H9 (cell line): ENCODE data around the gene ARRB1. TPM values are rescaled to one million over a fixed set of nuclear protein-coding genes. Genes with fewer than 3 reads are reported as not detected.

Experiments
- DNase-seq: peaks from one replicate; pipeline ENCODE4 v3.0.0-alpha.2; 2017
- H2AFZ ChIP-seq: one replicate; pipeline ENCODE4 v1.6.1; 2013; ENCODE audit warnings: mild to moderate bottlenecking, low read length, control low read depth, moderate library complexity
- H2AK5ac ChIP-seq: 2 replicates; pipeline ENCODE4 v1.6.1; 2013; ENCODE audit warnings: low read length, control low read depth, mixed read lengths; ENCODE audit not compliant: insufficient read length
- H2BK120ac ChIP-seq: one replicate; pipeline ENCODE4 v1.6.1; 2013; ENCODE audit warnings: low read depth, mild to moderate bottlenecking, low read length, control low read depth, inconsistent platforms; ENCODE audit not compliant: poor library complexity, severe bottlenecking
- H2BK12ac ChIP-seq: 2 replicates; pipeline ENCODE4 v1.6.1; 2013; ENCODE audit warnings: low read length, control low read depth, mixed read lengths, low read depth; ENCODE audit not compliant: insufficient read length
- H2BK15ac ChIP-seq: 2 replicates; pipeline ENCODE4 v1.6.1; 2013; ENCODE audit warnings: low read depth, low read length, control low read depth
- H2BK20ac ChIP-seq: one replicate; pipeline ENCODE4 v1.6.1; 2013; ENCODE audit warnings: low read depth, mild to moderate bottlenecking, low read length, control low read depth, inconsistent platforms; ENCODE audit not compliant: poor library complexity, severe bottlenecking
- H2BK5ac ChIP-seq: 2 replicates; pipeline ENCODE4 v1.6.1; 2013; ENCODE audit warnings: low read length, control low read depth, mixed read lengths; ENCODE audit not compliant: insufficient read length
- H3K14ac ChIP-seq: 2 replicates; pipeline ENCODE4 v1.6.1; 2013; ENCODE audit warnings: low read length, control low read depth; ENCODE audit not compliant: insufficient read depth
- H3K18ac ChIP-seq: 2 replicates; pipeline ENCODE4 v1.6.1; 2013; ENCODE audit warnings: low read depth, mild to moderate bottlenecking, mixed read lengths, low read length, control low read depth; ENCODE audit not compliant: insufficient read length
- H3K23ac ChIP-seq: 2 replicates; pipeline ENCODE4 v1.6.1; 2013; ENCODE audit warnings: low read length, control low read depth, mixed read lengths, low read depth; ENCODE audit not compliant: insufficient read length
- H3K23me2 ChIP-seq: 2 replicates; pipeline ENCODE4 v1.6.1; 2013; ENCODE audit warnings: low read depth, mild to moderate bottlenecking, mixed read lengths, low read length, control low read depth; ENCODE audit not compliant: insufficient read length, poor library complexity, severe bottlenecking
- H3K27ac ChIP-seq: 2 replicates; pipeline ENCODE4 v1.5.1; 2013; ENCODE audit warnings: low read length, control low read depth, mixed read lengths, low read depth; ENCODE audit not compliant: insufficient read length
- H3K27me3 ChIP-seq: 2 replicates; pipeline ENCODE4 v1.6.1; 2013; ENCODE audit warnings: low read length, control low read depth, inconsistent platforms; ENCODE audit not compliant: insufficient read depth
- H3K4ac ChIP-seq: 2 replicates; pipeline ENCODE4 v1.6.1; 2013; ENCODE audit warnings: low read depth, mild to moderate bottlenecking, control low read depth, inconsistent platforms, low read length, moderate library complexity
- H3K4me1 ChIP-seq: 2 replicates; pipeline ENCODE4 v1.6.1; 2013; ENCODE audit warnings: low read length, control low read depth, inconsistent platforms; ENCODE audit not compliant: insufficient read depth
- H3K4me2 ChIP-seq: 2 replicates; pipeline ENCODE4 v1.6.1; 2013; ENCODE audit warnings: low read length, control low read depth, mixed read lengths; ENCODE audit not compliant: insufficient read length, insufficient read depth
- H3K56ac ChIP-seq: 2 replicates; pipeline ENCODE4 v1.6.1; 2013; ENCODE audit warnings: low read depth, mild to moderate bottlenecking, mixed read lengths, low read length, control low read depth; ENCODE audit not compliant: insufficient read length
- H3K79me1 ChIP-seq: 2 replicates; pipeline ENCODE4 v1.6.1; 2013; ENCODE audit warnings: low read depth, mild to moderate bottlenecking, moderate library complexity, low read length, control low read depth, inconsistent platforms; ENCODE audit not compliant: insufficient read depth, poor library complexity, severe bottlenecking
- H3K79me2 ChIP-seq: 2 replicates; pipeline ENCODE4 v1.6.1; 2013; ENCODE audit warnings: low read length, control low read depth, inconsistent platforms; ENCODE audit not compliant: insufficient read depth
- H3K9ac ChIP-seq: 2 replicates; pipeline ENCODE4 v1.6.1; 2013; ENCODE audit warnings: low read length, control low read depth, mixed read lengths; ENCODE audit not compliant: insufficient read length; ENCODE audit errors: extremely low read depth
- H3K9me3 ChIP-seq: one replicate; pipeline ENCODE4 v1.6.1; 2013; ENCODE audit warnings: low read depth, low read length, inconsistent platforms; ENCODE audit not compliant: control insufficient read depth
- H3T11ph ChIP-seq: one replicate; pipeline ENCODE4 v1.6.1; 2013; ENCODE audit warnings: mild to moderate bottlenecking, low read length, control low read depth, inconsistent platforms
- H4K20me1 ChIP-seq: one replicate; pipeline ENCODE4 v1.6.1; 2013; ENCODE audit not compliant: control insufficient read depth, insufficient read length, insufficient read depth
- H4K5ac ChIP-seq: 2 replicates; pipeline ENCODE4 v1.6.1; 2013; ENCODE audit warnings: low read depth, mild to moderate bottlenecking, mixed read lengths, low read length, control low read depth; ENCODE audit not compliant: insufficient read length
- H4K8ac ChIP-seq: replicated peaks from 2 replicates; pipeline ENCODE4 v1.6.1; 2013; ENCODE audit warnings: low read length, control low read depth, mixed read lengths, low read depth; ENCODE audit not compliant: insufficient read length
- H4K91ac ChIP-seq: 2 replicates; pipeline ENCODE4 v1.6.1; 2013; ENCODE audit warnings: low read depth, mild to moderate bottlenecking, moderate library complexity, mixed read lengths, low read length, control low read depth; ENCODE audit not compliant: insufficient read length
- H3K27ac Mint-ChIP-seq, 3 experiments: 2 replicates in 2 of 3; 3 replicates in 1 of 3; pipeline ENCODE4 v1.8.0; 2020 to 2021; ENCODE audit warnings: mixed read lengths in 3 of 3, mild to moderate bottlenecking in 1 of 3, moderate library complexity in 1 of 3
- H3K27me3 Mint-ChIP-seq: 2 replicates; pipeline ENCODE4 v1.8.0; 2021; ENCODE audit warnings: low read depth, mild to moderate bottlenecking, moderate library complexity, mixed read lengths
- H3K36me3 Mint-ChIP-seq, 3 experiments: 2 replicates in 2 of 3; 3 replicates in 1 of 3; pipeline ENCODE4 v1.8.0; 2020 to 2021; ENCODE audit warnings: low read depth in 3 of 3, mixed read lengths in 3 of 3; ENCODE audit not compliant: insufficient read depth in 1 of 3
- H3K4me1 Mint-ChIP-seq, 2 experiments: 2 replicates each; pipeline ENCODE4 v1.8.0; 2020; ENCODE audit warnings: mixed read lengths in 2 of 2
- H3K4me3 Mint-ChIP-seq, 2 experiments: 2 replicates in 1 of 2; 3 replicates in 1 of 2; pipeline ENCODE4 v1.8.0; 2020 to 2021; ENCODE audit warnings: mild to moderate bottlenecking in 2 of 2, mixed read lengths in 2 of 2, moderate library complexity in 1 of 2
- H3K9me3 Mint-ChIP-seq, 2 experiments: 2 replicates in 1 of 2; 3 replicates in 1 of 2; pipeline ENCODE4 v1.8.0; 2020; ENCODE audit warnings: mild to moderate bottlenecking in 2 of 2, mixed read lengths in 2 of 2, moderate library complexity in 1 of 2
- WGBS: extraction: QIAGEN DNeasy Blood & Tissue Kit; methylation state at CpG from one replicate; pipeline ENCODE4 v1.1.7; 2013; ENCODE audit warnings: missing lambda C conversion rate, low lambda C conversion rate, mixed read lengths; ENCODE audit not compliant: insufficient read length; ENCODE audit errors: extremely low coverage; 5-methylcytosine and 5-hydroxymethylcytosine counted together
- total RNA-seq: library from RNA; stranded (reverse); gene quantifications from 2 replicates; pipeline ENCODE4 v1.2.1, GENCODE V29; 2021
- TF ChIP-seq, protein P1 (sequence below): fragments of 200-600 bp; sonication (generic); conservative IDR thresholded peaks from 3 replicates; pipeline ENCODE4 v1.8.0; 2021; ENCODE audit warnings: antibody characterized with exemption, mild to moderate bottlenecking

The ARRB1 gene
- total RNA-seq, 1 experiment from 2014 or later, result 20.6 TPM

DNA sequence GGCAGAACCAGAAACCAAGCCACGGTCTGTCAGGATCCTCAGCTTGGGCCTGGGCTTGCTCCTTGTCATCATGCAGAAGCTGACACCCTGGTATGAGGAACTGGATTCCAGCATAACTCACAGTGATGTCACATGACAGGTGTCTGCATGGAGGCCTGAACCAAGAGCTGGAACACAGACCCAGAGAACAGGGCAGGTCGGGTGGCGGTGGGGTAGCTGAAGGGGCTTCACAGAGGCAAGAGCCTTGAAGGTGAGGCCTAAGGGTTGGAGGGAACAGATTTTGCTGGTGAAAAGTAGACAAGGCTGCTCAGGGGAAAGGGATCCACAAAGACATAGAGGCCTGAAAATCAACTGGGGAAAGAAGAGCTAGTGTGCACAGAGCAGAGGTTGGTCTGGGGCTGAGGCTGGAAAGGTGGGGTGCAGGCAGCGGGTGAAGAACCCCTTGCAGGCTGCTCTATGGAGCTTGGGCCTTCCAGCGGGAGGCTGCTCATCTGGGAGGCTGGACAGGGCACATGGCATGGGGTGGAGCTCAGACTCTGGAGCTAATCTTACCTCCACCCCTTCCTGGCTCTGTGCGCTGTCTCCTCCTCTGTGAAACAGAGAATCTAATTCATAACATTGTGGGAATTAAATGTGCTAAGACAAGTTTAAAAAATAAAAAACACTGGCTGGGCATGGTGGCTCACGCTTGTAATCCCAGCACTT lies 29.4 kb upstream of the ARRB1 start:
- Histone ChIP-seq H4K91ac (no peak overlapping the region), H3K79me1 (no peaks in the 10 kb centered on the region), H3K4me2 (no peak overlapping the region), H3K27ac (no peak overlapping the region), H3K56ac (no peak overlapping the region), H3K79me2 (no peaks in the 10 kb centered on the region), H3K27me3 (no peaks in the 10 kb centered on the region), H2BK5ac (no peak overlapping the region), H3K4me1 (no peaks in the 10 kb centered on the region; the same call in 1 of the 2 replicates), H3K4ac (no peak overlapping the region), H3K23me2 (no peaks in the 10 kb centered on the region), H3K9ac (no peak overlapping the region), H3K23ac (no peak overlapping the region), H2BK120ac (no peak overlapping the region), H2AFZ (no peak overlapping the region), H4K5ac (no peak overlapping the region), H3K18ac (peak overlapping the region; percentile 25), H3K14ac (no peak overlapping the region), H2BK20ac (no peak overlapping the region), H4K8ac (no peak overlapping the region), H3T11ph (no peak overlapping the region), H2BK12ac (no peak overlapping the region), H3K9me3 (no peaks in the 10 kb centered on the region), H4K20me1 (no peaks in the 10 kb centered on the region), H2AK5ac (no peak overlapping the region), H2BK15ac (no peak overlapping the region)
- Mint-ChIP-seq H3K36me3 (no peaks in the 10 kb centered on the region), H3K27ac (peak overlapping the region in 2 of 3 experiments; percentile 45 to 73; a peak in 3 of 7 replicates), H3K27me3 (no peaks in the 10 kb centered on the region), H3K9me3 (no peaks in the 10 kb centered on the region), H3K4me3 (no peak overlapping the region; a peak in 1 of 5 replicates), H3K4me1 (peaks cover 9 to 17% of the 10 kb centered on the region in 2 experiments)
- DNase-seq, result no peak
- no CpG with 5 or more reads among the region's 7 CpGs for whole genome bisulfite sequencing
- TF ChIP-seq, protein P1, sequence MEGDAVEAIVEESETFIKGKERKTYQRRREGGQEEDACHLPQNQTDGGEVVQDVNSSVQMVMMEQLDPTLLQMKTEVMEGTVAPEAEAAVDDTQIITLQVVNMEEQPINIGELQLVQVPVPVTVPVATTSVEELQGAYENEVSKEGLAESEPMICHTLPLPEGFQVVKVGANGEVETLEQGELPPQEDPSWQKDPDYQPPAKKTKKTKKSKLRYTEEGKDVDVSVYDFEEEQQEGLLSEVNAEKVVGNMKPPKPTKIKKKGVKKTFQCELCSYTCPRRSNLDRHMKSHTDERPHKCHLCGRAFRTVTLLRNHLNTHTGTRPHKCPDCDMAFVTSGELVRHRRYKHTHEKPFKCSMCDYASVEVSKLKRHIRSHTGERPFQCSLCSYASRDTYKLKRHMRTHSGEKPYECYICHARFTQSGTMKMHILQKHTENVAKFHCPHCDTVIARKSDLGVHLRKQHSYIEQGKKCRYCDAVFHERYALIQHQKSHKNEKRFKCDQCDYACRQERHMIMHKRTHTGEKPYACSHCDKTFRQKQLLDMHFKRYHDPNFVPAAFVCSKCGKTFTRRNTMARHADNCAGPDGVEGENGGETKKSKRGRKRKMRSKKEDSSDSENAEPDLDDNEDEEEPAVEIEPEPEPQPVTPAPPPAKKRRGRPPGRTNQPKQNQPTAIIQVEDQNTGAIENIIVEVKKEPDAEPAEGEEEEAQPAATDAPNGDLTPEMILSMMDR, result no peak
